HepG2 (cell line): ENCODE results near the gene TBC1D25. TPM values are rescaled to one million over a fixed set of nuclear protein-coding genes. Genes with fewer than 3 reads are reported as not detected.
A peak's percentile ranks its signal among the peaks of the same experiment; 100 is the strongest.

Experiments
- AKNA ChIP-seq: sonication (generic); formaldehyde crosslinking; IDR thresholded peaks from 2 replicates; pipeline ENCODE4 v1.4.0; 2020; ENCODE audit warnings: missing genetic modification reagents, borderline replicate concordance
- FOXM1 ChIP-seq: sonication (generic); formaldehyde crosslinking; IDR thresholded peaks from 2 replicates; pipeline ENCODE4 v1.5.0; 2020; ENCODE audit warnings: missing genetic modification reagents
- FOXP4 ChIP-seq: sonication (generic); formaldehyde crosslinking; IDR thresholded peaks from 2 replicates; pipeline ENCODE4 v1.4.0; 2020; ENCODE audit warnings: missing genetic modification reagents
- JUNB ChIP-seq: sonication (generic); formaldehyde crosslinking; IDR thresholded peaks from 2 replicates; pipeline ENCODE4 v1.8.0; 2022; ENCODE audit warnings: missing genetic modification reagents, mild to moderate bottlenecking, borderline replicate concordance
- KDM5B ChIP-seq: sonication (generic); formaldehyde crosslinking; IDR thresholded peaks from 2 replicates; pipeline ENCODE4 v1.4.0; 2020; ENCODE audit warnings: missing genetic modification reagents, mild to moderate bottlenecking, borderline replicate concordance
- MTERF4 ChIP-seq: sonication (generic); formaldehyde crosslinking; IDR thresholded peaks from 2 replicates; pipeline ENCODE4 v1.8.0; 2023; ENCODE audit warnings: mild to moderate bottlenecking, missing genetic modification reagents
- MTF2 ChIP-seq: sonication (generic); formaldehyde crosslinking; IDR thresholded peaks from 2 replicates; pipeline ENCODE4 v1.5.0; 2020; ENCODE audit warnings: missing genetic modification reagents, borderline replicate concordance
- RNF2 ChIP-seq: fragments of 450-650 bp; conservative IDR thresholded peaks from 2 replicates; pipeline ENCODE4 v1.6.1; 2016; ENCODE audit warnings: low read depth
- TCF7L2 ChIP-seq: IDR thresholded peaks from 2 replicates; pipeline ENCODE4 v1.6.1; 2011; ENCODE audit warnings: mild to moderate bottlenecking, low read depth, low read length, moderate library complexity
- ZNF33B ChIP-seq: sonication (generic); formaldehyde crosslinking; IDR thresholded peaks from 2 replicates; pipeline ENCODE4 v1.5.1; 2020; ENCODE audit warnings: mild to moderate bottlenecking, missing genetic modification reagents
- polyA plus RNA-seq, 8 experiments: library from polyadenylated mRNA; depleted of rRNA in 3 of 8; stranded (reverse) in 7 of 8; unstranded in 1 of 8; fragments of >200 nt; fragmentation: Illumina TruSeq in 4 of 8; extraction: Trizol in 4 of 8; gene quantifications; 2 replicates each; pipeline versions ENCODE4 v1.2.1 to v1.2.3, GENCODE V29; 2011 to 2016; ENCODE audit warnings: low read depth in 4 of 8, missing spikeins in 1 of 8, mixed read lengths in 1 of 8; ENCODE audit not compliant: insufficient read depth in 1 of 8
- total RNA-seq, 5 experiments: library from RNA; depleted of rRNA; stranded (reverse); fragments of >200 nt; fragmentation: Illumina TruSeq; extraction: Trizol; gene quantifications; 2 replicates each; pipeline ENCODE4 v1.2.3, GENCODE V29; 2016; ENCODE audit warnings: low read depth in 1 of 5
- TF ChIP-seq, protein P1 (sequence below): IDR thresholded peaks from 2 replicates; pipeline ENCODE4 v1.6.1; 2016; ENCODE audit warnings: low read depth, missing genetic modification reagents, missing compliant biosample characterization
- TF ChIP-seq, protein P2 (sequence below): sonication (generic); formaldehyde crosslinking; IDR thresholded peaks from 2 replicates; pipeline ENCODE4 v1.5.1; 2020; ENCODE audit warnings: mild to moderate bottlenecking, missing genetic modification reagents, borderline replicate concordance

TBC1D25 gene
- total and polyA plus RNA-seq, 2 of the 13 experiments (the other 11 are each of a cell fraction or from before 2014, with no cell fraction given): 3.5 to 4.7 TPM

DNA sequence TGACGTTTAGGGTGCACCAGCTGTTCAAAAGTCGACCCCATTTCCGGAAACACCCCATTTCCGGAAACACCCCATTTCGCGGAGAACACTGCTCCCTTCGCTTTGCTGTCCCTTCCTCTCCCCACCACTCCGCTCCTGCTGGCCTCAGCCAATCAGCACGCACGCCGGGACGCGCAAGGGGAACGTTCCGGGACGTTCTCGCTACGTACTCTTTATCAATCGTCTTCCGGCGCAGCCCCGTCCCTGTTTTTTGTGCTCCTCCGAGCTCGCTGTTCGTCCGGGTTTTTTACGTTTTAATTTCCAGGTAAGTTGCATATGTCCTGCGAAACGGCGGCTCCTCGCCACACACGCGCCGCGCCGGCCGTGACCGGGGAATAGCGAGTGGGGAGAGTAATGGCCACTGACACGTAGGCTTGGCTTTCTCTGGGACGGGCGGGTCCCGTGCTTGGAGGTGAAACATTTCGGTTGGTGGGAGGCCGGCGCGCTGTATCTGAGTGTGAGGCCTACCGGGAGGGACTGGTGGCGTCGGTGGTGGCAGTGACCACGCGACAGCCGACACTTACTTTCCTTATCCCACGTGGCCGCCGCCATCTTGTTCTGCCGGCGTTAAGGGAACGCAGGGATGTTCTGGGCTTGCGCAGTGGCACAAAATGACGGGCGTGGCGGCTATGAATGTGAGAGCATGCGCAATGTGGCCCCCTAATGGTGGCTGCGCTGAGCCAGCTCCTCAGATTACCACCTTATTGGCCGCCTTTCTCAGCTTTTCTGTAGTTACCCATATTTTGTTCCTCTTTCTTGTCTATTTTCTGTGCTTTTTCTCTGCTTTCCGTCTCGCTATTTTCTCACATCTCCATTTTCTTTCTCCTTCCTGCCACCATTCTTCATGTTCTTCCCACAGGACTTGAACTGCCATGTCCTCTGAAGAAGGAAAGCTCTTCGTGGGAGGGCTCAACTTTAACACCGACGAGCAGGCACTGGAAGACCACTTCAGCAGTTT is 35.1 kb downstream of the TBC1D25 start, which contains the start of gene RBM3 (continued):
- TF ChIP-seq, protein P1, sequence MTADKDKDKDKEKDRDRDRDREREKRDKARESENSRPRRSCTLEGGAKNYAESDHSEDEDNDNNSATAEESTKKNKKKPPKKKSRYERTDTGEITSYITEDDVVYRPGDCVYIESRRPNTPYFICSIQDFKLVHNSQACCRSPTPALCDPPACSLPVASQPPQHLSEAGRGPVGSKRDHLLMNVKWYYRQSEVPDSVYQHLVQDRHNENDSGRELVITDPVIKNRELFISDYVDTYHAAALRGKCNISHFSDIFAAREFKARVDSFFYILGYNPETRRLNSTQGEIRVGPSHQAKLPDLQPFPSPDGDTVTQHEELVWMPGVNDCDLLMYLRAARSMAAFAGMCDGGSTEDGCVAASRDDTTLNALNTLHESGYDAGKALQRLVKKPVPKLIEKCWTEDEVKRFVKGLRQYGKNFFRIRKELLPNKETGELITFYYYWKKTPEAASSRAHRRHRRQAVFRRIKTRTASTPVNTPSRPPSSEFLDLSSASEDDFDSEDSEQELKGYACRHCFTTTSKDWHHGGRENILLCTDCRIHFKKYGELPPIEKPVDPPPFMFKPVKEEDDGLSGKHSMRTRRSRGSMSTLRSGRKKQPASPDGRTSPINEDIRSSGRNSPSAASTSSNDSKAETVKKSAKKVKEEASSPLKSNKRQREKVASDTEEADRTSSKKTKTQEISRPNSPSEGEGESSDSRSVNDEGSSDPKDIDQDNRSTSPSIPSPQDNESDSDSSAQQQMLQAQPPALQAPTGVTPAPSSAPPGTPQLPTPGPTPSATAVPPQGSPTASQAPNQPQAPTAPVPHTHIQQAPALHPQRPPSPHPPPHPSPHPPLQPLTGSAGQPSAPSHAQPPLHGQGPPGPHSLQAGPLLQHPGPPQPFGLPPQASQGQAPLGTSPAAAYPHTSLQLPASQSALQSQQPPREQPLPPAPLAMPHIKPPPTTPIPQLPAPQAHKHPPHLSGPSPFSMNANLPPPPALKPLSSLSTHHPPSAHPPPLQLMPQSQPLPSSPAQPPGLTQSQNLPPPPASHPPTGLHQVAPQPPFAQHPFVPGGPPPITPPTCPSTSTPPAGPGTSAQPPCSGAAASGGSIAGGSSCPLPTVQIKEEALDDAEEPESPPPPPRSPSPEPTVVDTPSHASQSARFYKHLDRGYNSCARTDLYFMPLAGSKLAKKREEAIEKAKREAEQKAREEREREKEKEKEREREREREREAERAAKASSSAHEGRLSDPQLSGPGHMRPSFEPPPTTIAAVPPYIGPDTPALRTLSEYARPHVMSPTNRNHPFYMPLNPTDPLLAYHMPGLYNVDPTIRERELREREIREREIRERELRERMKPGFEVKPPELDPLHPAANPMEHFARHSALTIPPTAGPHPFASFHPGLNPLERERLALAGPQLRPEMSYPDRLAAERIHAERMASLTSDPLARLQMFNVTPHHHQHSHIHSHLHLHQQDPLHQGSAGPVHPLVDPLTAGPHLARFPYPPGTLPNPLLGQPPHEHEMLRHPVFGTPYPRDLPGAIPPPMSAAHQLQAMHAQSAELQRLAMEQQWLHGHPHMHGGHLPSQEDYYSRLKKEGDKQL (CRISPR knock-in tag): no peak
- TF ChIP-seq RNF2 (peak; percentile 90), KDM5B (CRISPR knock-in tag) (peak; percentile 66; the same call in 1 of the 2 replicates), TCF7L2 (no peak), FOXM1 (CRISPR knock-in tag) (no peak), ZNF33B (CRISPR knock-in tag) (no peak), MTERF4 (no peak), MTF2 (CRISPR knock-in tag) (no peak), FOXP4 (CRISPR knock-in tag) (0 out of 2 replicates have a peak, but pooled peaks have one; percentile 2), JUNB (CRISPR knock-in tag) (no peak), AKNA (no peak)
- TF ChIP-seq, protein P2, sequence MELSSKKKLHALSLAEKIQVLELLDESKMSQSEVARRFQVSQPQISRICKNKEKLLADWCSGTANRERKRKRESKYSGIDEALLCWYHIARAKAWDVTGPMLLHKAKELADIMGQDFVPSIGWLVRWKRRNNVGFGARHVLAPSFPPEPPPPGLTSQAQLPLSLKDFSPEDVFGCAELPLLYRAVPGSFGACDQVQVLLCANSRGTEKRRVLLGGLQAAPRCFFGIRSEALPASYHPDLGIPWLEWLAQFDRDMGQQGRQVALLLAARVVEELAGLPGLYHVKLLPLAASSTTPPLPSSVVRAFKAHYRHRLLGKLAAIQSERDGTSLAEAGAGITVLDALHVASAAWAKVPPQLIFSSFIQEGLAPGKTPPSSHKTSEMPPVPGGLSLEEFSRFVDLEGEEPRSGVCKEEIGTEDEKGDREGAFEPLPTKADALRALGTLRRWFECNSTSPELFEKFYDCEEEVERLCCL (CRISPR knock-in tag): no peak
